ENCODE data around the gene FGF21. TPM values are rescaled to one million over a fixed set of nuclear protein-coding genes. Genes with fewer than 3 reads are reported as not detected.
A peak's percentile ranks its signal among the peaks of the same experiment; 100 is the strongest.
"Not testable (repeated sequence)": the region's sequence is repeated elsewhere in the genome, so short reads cannot be mapped to it uniquely, and the experiment has no call there.

Gene FGF21
- total RNA-seq, 1 experiment from 2014 or later: not detected

- not testable (repeated sequence) for DNase-seq (ENCODE audit: low read depth)
Measured at GRCh38 chr19:48786422-48786821, 31.1 kb downstream of the FGF21 start.

DNA sequence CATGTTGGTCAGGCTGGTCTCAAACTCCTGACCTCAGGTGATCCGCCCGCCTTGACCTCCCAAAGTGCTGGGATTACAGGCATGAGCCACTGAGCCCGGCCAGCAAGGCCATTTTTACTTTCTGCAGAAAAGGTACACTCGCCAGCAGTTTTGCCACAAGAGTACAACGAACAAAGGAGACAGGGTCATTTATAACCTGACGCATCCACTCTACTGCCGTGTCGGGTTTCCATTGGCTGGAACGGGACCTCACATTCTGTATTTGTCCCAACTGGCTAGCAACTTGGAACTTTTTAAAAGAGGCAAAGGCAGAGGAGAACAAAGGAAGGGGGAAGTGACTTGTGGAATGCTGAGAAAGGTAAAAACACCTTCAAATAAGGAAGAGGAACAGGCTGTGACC is 32.0 kb downstream of the FGF21 start:
- DNase-seq (ENCODE audit: low read depth): not testable (repeated sequence)

- DNase-seq (ENCODE audit: low read depth): no peak
Measured at GRCh38 chr19:48793271-48793670, 37.9 kb downstream of the FGF21 start.

GRCh38 chr19:48794291-48794690 is 39.0 kb downstream of the FGF21 start:
- no peak for DNase-seq (ENCODE audit: low read depth)

DNA sequence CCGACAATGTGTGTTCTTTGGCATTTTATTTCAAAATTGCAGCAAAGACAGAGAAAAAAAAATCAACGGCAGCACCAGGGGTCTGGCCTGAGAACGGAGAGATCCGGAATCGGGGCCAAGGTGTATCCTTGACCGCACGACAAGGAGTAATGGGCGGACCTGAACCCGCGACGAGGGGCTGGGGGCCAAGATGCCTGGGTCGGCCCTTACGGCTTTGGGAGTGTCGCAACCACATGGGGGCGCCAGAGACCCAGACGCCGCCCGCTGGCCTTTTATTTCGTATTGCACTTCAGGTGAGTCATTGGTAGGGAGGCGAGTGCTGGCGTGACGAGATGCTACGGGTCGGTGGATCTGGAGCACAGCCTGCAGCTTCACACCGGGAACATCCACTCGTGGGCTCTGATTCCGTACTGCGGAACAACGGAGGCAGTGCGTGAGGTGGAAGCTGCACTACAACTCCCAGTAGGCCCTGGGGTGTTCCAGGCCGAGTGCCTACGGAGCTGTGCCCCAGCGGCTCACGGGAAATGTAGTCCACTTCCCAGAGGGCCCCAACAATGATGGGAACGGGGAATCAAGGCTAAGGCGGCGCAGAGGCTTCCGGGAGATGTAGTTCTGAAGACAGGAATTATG is 39.8 kb downstream of the FGF21 start:
- DNase-seq (ENCODE audit: low read depth): peak; percentile 91

GRCh38 chr19:48795685-48796070 is 40.4 kb downstream of the FGF21 start:
- no peak for DNase-seq (ENCODE audit: low read depth)

GRCh38 chr19:48796298-48797083 is 41.2 kb downstream of the FGF21 start:
- no peak for DNase-seq (ENCODE audit: low read depth)

DNA sequence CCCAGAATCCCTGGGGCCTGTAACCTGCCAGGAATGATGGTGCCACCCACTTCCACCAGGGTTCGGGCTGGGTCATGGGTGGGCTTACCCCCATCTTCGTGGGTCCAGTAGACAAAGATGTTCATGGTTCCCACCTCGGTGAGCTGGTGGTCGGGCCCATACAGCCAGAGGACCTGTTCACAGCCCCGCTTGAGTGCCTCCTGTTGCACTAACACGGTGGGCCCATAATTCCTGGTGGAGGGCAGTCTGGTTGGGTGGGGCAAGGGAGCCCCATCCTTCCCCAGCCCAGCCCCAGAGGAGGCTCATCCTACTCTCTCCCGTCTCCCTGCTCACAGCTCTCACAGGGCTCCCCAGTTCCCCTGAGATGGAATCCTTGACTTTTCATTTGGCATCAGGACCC is 41.8 kb downstream of the FGF21 start:
- DNase-seq (ENCODE audit: low read depth): no peak

DNA sequence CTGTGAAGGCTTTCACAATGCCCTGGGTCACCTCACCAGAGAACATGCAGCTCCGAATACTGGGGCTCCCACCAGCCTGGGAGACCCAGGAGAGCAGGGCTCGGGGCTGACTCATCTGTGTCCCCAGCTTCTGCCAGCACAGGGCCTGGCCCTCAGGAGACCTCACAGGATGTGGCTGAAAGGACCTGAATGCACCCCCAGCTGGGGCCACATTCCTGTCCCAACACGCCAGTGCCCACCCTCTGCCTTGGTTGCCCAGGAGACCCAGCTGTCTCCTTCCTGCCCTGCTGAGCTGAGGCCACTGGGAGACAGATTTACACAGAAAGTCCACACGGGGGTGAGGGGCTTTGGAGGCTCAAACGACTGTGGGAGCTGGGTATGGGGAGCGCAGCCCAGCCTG is 43.6 kb downstream of the FGF21 start:
- no peak for DNase-seq (ENCODE audit: low read depth)

DNA sequence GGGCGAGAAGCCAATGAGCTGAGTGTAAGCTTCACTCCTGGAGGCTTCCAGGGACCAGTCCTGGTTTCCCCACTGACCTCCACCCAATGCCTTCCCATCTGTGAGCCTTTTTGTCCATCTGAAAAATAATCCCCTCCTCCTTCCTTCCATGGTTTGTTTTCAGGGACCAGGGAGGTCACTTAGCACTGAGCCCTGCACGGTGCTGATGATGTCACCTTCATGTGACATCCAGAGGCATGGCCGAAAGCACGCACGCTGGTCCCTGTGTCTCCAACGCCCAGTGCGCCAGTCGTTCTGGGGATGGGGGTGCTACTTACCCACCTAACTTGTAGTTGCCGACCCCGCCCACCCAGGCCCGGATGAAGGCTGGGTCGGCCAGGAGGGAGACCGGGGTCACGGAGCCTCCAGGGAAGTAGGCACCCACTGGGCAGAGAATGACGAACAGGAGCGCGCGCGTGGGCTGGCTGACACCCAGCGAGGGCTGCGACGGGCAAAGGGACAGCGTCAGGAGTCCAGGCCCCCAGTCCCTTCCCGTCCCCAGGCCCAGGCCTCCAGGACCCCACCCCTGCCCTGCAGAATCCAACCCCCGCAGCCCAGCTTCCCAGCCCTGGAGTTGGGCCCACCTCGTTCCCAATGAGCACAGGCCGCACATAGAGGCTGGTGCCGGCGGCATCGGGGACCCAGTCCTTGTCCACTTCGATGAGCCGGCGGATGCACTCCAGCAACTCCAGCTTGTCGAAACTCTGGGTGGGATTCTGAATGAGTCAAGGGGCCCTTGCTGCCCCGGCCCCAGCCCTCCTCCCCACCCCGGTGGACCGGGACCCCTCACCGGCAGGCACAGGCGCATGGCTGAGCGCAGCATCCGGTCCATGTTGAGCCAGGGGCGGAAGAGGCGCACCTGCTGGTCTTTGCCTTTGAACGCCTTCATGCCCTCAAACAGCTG is 44.3 kb downstream of the FGF21 start:
- DNase-seq (ENCODE audit: low read depth): no peak

GRCh38 chr19:48802623-48803022 is 47.3 kb downstream of the FGF21 start:
- DNase-seq (ENCODE audit: low read depth): no peak

- DNase-seq (ENCODE audit: low read depth): no peak
Measured at GRCh38 chr19:48804496-48804895, 49.2 kb downstream of the FGF21 start.

DNA sequence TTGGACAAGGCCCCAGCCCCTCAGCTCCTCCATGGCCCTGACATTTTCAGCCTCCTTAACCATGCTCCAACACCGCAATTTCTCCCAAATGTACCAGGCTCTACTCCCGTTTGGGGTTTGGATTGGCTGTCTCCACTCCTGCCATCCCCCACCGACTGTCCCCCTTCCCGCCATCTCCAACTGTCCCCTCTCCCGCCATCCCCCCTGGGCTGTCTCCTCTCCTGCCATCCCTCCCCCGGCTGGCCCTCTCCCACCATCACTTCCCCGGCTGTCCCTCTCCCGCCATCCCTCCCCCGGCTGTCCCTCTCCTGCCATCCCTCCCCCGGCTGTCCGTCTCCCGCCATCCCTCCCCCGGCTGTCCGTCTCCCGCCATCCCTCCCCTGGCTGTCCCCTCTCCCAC is 50.1 kb downstream of the FGF21 start:
- no peak for DNase-seq (ENCODE audit: low read depth)

- peak; percentile 44 for DNase-seq (ENCODE audit: low read depth)
Measured at GRCh38 chr19:48806518-48806817, 51.1 kb downstream of the FGF21 start.

DNA sequence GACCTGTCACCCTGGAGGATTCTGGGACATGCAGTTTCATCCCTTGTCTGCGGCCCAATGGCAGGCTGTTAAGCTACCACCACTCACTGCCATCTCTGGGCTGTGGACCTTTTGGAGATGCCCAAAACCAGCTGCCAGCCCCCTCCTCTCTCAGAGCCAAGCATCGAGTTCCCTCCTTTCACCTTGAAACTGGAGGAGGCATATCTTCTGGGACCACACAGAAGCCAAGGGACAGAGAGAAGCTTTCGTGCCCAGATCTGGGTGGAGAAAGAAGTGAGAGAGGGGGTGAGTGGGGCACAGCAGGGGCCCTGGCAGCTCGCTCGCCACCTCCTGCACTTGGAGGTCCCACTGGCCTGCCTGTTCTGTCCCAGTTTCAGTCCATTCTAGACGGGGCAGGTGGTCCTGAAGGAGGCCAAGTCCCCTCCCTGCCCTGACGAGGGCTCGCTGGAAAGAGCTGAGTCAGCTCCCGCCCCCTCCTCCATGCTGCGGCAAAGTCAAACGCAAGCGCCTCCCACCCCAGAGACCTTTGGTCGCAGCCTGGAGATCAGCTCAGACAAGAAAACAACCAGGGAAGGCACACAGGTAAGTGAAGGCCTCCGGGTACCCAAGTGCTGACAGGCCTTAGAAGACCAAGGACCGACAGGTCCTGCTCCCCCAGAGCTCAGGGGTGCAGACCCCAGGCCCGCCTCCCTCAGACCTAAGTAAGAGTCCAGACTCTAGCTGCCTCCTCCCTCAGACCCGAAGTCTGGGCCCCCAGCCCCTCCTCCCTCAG is 51.7 kb downstream of the FGF21 start:
- DNase-seq (ENCODE audit: low read depth): no peak

DNA sequence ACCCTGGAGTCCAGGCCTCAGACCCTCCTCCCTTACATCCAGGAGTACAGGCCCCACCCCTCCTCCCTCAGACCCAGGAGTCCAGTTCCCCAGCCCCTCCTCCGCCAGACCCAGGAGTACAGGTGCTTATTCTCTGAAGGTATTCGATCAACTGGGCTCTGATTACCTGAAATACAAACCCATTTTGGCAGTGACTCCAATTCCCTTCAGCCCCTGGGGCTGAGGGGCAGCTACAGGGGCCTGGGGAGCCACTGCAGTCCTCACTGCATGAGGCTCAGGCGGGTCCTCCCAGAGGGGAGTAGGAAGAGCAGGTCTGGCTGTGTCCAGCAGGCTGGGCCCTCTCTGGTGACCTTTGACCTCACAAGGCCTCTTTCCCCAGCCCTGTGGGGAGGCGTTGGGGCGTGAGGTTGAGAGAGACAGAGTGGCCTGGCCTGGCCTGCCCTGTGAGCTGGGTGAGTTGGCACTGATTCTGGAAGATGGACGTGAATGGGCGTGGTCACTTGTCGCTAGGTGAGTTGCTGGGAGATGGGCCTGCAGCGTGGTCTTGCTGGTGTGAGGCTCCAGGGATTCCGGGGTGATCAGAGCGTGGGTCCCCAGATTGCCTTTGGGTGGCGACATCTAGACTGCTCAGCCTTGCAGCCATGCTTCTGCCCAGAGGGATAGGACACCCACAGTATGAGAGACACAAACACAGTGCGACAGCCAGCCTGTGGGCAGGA is 52.4 kb downstream of the FGF21 start:
- DNase-seq (ENCODE audit: low read depth): no peak
